ENCODE data around the gene NCKAP5L. TPM values are rescaled to one million over a fixed set of nuclear protein-coding genes. Genes with fewer than 3 reads are reported as not detected.
A peak's percentile ranks its signal among the peaks of the same experiment; 100 is the strongest.

Gene NCKAP5L
- total and polyA plus RNA-seq, 9 of the 15 experiments (the other 6 are each of a cell fraction or from before 2014, with no cell fraction given): 0.01 to 14.4 (median 3.7) TPM

DNA sequence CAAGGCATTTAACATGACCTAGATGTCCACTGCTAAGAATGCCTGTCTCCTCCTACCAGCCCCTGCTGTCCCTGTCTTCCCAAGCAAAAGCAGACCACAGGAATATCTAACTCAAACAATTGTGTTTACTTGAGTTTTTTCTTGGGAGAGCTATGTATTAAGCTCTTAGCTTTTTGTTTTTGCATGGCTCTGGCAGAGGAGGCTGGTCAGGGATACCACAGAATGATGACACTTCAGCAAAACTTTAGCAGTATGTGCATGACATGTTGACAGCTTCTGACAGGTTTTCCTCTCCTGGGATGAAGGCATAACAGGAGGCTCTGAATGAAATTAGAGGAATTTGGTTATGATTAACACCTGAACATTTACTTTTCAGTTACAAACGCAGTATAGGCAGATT is 79.9 kb downstream of the NCKAP5L start:
- intact Hi-C loops (cut with micrococcal nuclease): no loop called here
- H3K4me3 ChIP-seq: no peak overlapping the region

More for the DNA sequence above, 79.9 kb downstream of the NCKAP5L start:
- H2AFZ ChIP-seq (ENCODE audit: low read depth, low read length): no peak overlapping the region
- peaks cover 99% of the 10 kb centered on the region for H3K79me2 ChIP-seq (ENCODE audit: control insufficient read depth, insufficient read depth, low read length)
- no peak overlapping the region for H3K4me2 ChIP-seq (ENCODE audit: insufficient read depth, low read length)
- WGBS (ENCODE audit: insufficient coverage, low coverage, missing lambda C conversion rate): 50% methylated on average over 1 of the region's 1 CpG
- no peak for DNase-seq (ENCODE audit: extremely low read depth in 1 of 4, low spot score in 3 of 4)
- H3K36me3 ChIP-seq (ENCODE audit: control insufficient read depth, insufficient read depth, low read length): peaks cover 70% of the 10 kb centered on the region
- no peak for FAIRE-seq
- POLR2A ChIA-PET: interaction anchor here (0.7 to 3.0 kb wide), 6 partner anchors 9 to 1131 kb away, joined by 3 to 22 read pairs (median 7); no protein-coding TSS in a partner anchor
- BruUV-seq (replicated peaks): no TSS peak
- in situ Hi-C loops (cut with MboI): no loop called here
- H3K9me3 ChIP-seq (replicated peaks; ENCODE audit: control insufficient read depth, insufficient read depth, low read depth, low read length): no peaks in the 10 kb centered on the region
- no peaks in the 10 kb centered on the region for H3K27me3 ChIP-seq (ENCODE audit: control insufficient read depth in 2 of 2, insufficient read depth in 2 of 2, low read length in 2 of 2)
- TF ChIP-seq ATF3 (IDR thresholded peaks at IDR 0.05) (0 out of 2 replicates have a peak, but pooled peaks have one; percentile 30), ATF3 (CRISPR knock-in tag; conservative IDR thresholded peaks at IDR 0.05) (no peak), RBFOX2 (IDR thresholded peaks at IDR 0.05; ENCODE audit: low read depth, low read length) (peak; percentile 35; the same call in 1 of the 2 replicates), CTBP1 (IDR thresholded peaks at IDR 0.05; ENCODE audit: borderline replicate concordance) (no peak), PKNOX1 (IDR thresholded peaks at IDR 0.05) (peak; percentile 66), MEIS2 (IDR thresholded peaks at IDR 0.05; ENCODE audit: partially characterized antibody) (peak; percentile 83), CEBPG (CRISPR knock-in tag; IDR thresholded peaks at IDR 0.05) (no peak), CEBPG (tag; conservative IDR thresholded peaks at IDR 0.05 in 1 of 2, IDR thresholded peaks at IDR 0.05 in 1 of 2) (peak in 1 of 2 experiments; percentile 67; a peak in 2 of 4 replicates), ARID4B (CRISPR knock-in tag; IDR thresholded peaks at IDR 0.05) (no peak)
- peak overlapping the region; percentile 35; the same call in 1 of the 3 replicates for H3K27ac ChIP-seq (ENCODE audit: extremely low read depth, low read depth, low read length)
- H3K9ac ChIP-seq (ENCODE audit: insufficient read depth in 1 of 2, low read depth in 2 of 2, low read length in 2 of 2): no peak overlapping the region
- peaks cover 23% of the 10 kb centered on the region for H4K20me1 ChIP-seq (replicated peaks; ENCODE audit: control insufficient read depth, insufficient read depth, low read length)
- CTCF ChIA-PET (ENCODE audit: low intra/inter-chr PET ratio): no interaction called here
- peak; percentile 28 for ATAC-seq
- peaks cover 4 to 42% of the 10 kb centered on the region in 2 experiments for H3K4me1 ChIP-seq (replicated peaks in 1 of 2; ENCODE audit: control insufficient read depth in 2 of 2, insufficient read depth in 2 of 2, low read length in 2 of 2)
- peaks cover 4% of the 10 kb centered on the region for H3K9me1 ChIP-seq (ENCODE audit: control insufficient read depth, insufficient read depth, low read length)

All from K562 (cell line).